Naive thymus-derived CD8-positive, alpha-beta T cell (primary cell): Measurements from ENCODE around the gene ADAMTS8. TPM values are rescaled to one million over a fixed set of nuclear protein-coding genes. Genes with fewer than 3 reads are reported as not detected.

Experiments
- ATAC-seq, 2 donors: fragments of 150-1000 bp; cut with Tn5 transposase in 1 of 2; sonication (Bioruptor Pico), chemical (Tn5 transposase) in 1 of 2; 1 replicate in 1 of 2; 2 replicates in 1 of 2; pipeline ENCODE4 v1.10.0; 2021; ENCODE audit warnings: mild to moderate bottlenecking in 2 of 2, moderate library complexity in 2 of 2
- POLR2A ChIA-PET: fragments of 350-600 bp; sonication (Branson Sonifier 250); formaldehyde crosslinking; loops from one replicate; lab custom pipeline; 2021; ENCODE audit warnings: antibody characterized with exemption; lab: Charles Lee
- DNase-seq, 10 donors: peaks; one replicate each; pipeline versions ENCODE4 v3.0.0 to v3.0.0-alpha.2; 2020 to 2022
- H3K27ac Mint-ChIP-seq, 10 donors: one replicate each; pipeline ENCODE4 v1.8.0; 2020 to 2022; ENCODE audit warnings: mild to moderate bottlenecking in 10 of 10, mixed read lengths in 10 of 10, moderate library complexity in 4 of 10, inconsistent platforms in 1 of 10
- H3K27me3 Mint-ChIP-seq, 5 donors: one replicate each; pipeline ENCODE4 v1.8.0; 2021 to 2022; ENCODE audit warnings: mixed read lengths in 5 of 5
- H3K36me3 Mint-ChIP-seq, 3 donors: one replicate each; pipeline ENCODE4 v1.8.0; 2020 to 2022; ENCODE audit warnings: mixed read lengths in 3 of 3, mild to moderate bottlenecking in 2 of 3, inconsistent platforms in 1 of 3
- H3K4me1 Mint-ChIP-seq, 4 donors: one replicate each; pipeline ENCODE4 v1.8.0; 2021 to 2022; ENCODE audit warnings: mixed read lengths in 4 of 4
- H3K4me3 Mint-ChIP-seq, 10 donors: one replicate each; pipeline ENCODE4 v1.8.0; 2020 to 2022; ENCODE audit warnings: mild to moderate bottlenecking in 10 of 10, mixed read lengths in 10 of 10, moderate library complexity in 6 of 10, inconsistent platforms in 1 of 10
- H3K9me3 Mint-ChIP-seq, 9 donors: one replicate each; pipeline ENCODE4 v1.8.0; 2020 to 2022; ENCODE audit warnings: mixed read lengths in 9 of 9, mild to moderate bottlenecking in 3 of 9, inconsistent platforms in 1 of 9, moderate library complexity in 1 of 9
- polyA plus RNA-seq, 3 donors: library from polyadenylated mRNA; unstranded; fragments of 300-500 nt; fragmentation: Illumina TruSeq; gene quantifications; one replicate each; pipeline ENCODE4 v1.2.3, GENCODE V29; 2021
- total RNA-seq, 8 experiments: library from RNA in 2 of 8; stranded (reverse) in 2 of 8; gene quantifications; one replicate each; pipeline ENCODE4 v1.2.3 and lab custom pipeline; 2021 to 2026

The ADAMTS8 gene
- total and polyA plus RNA-seq, 5 experiments from 2014 or later = not detected

DNA sequence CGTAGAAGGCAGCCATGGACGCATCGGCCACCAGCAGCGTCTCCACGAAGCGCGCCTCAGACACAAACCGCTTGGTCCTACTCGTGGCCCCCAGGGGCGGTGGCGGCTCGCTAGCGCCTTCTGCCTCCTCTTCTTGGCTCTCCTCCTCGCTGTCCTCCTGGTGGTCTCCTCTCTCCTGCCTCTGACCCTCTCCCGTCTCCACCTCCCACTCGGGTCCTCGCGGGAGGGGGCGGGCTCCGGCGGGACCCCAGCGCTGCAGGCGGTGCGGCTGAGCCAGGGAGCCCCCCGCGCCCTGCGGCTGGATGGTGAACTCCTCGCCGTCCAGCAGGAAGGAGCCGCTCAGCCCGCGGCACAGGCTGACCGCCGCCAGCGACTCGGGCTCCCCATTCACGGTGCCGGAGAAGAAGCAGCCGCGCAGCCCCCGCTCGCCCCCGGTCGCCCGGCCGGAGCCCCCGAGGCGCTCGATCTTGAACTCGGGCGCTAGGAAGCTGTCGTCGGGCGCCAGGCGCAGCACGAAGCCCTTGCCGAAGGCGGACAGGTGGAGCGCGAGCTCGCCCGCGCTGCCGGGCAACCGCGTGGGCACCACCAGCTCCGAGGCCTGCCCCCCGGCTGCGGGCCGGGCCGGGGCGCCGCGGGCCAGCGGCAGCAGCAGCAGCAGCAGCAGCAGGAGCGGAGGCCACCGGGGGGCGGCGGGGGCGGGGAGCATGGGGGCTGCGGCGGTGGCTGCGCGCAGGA lies 661 bp downstream of the ADAMTS8 start:
- H3K36me3 Mint-ChIP-seq = no peaks in the 10 kb centered on the region
- no peaks in the 10 kb centered on the region for H3K9me3 Mint-ChIP-seq
- H3K27me3 Mint-ChIP-seq = peaks cover 27 to 75% (median 51%) of the 10 kb centered on the region in 5 donors
- H3K4me1 Mint-ChIP-seq = peaks cover 4 to 16% (median 14%) of the 10 kb centered on the region in 4 donors
- H3K4me3 Mint-ChIP-seq = peak overlapping the region in 2 of 10 donors; percentile 36 to 58
- no peak overlapping the region for H3K27ac Mint-ChIP-seq
- no peak for ATAC-seq
- POLR2A ChIA-PET = no interaction called here
- DNase-seq = no peak

DNA sequence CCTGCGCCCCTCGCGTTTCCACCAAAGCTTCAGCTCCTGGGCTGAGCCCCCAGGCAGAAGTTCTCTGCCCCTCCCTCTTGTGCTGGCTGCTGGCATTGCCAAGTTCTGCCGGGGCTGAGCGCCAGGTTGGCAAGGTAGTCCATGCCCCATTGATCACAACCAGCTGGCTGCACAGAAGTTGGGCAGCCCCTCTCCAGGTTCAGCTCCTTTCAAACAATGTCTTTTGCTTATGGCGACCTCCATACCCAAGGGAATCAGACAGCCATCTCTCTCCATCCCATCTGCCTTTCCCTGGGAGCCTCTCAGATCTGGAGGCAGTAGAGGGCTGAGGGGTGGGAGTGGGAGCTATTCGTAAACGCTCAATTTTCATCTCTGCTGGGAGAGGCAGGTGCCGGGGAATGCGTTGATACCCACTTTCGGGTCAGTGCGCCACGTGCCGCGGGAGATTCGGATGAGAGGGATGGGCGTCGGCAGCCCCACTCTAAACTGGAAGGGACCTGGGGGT lies 1.5 kb downstream of the ADAMTS8 start:
- POLR2A ChIA-PET = no interaction called here
- ATAC-seq = no peak
- DNase-seq = no peak
- Mint-ChIP-seq H3K4me1 (peaks cover 4 to 16% (median 14%) of the 10 kb centered on the region in 4 donors), H3K4me3 (peak overlapping the region in 8 of 10 donors; percentile 26 to 73 (median 58)), H3K27ac (peak overlapping the region in 1 of 10 donors; percentile 77), H3K27me3 (peaks cover 27 to 76% (median 51%) of the 10 kb centered on the region in 5 donors), H3K9me3 (no peaks in the 10 kb centered on the region), H3K36me3 (no peaks in the 10 kb centered on the region)

DNA sequence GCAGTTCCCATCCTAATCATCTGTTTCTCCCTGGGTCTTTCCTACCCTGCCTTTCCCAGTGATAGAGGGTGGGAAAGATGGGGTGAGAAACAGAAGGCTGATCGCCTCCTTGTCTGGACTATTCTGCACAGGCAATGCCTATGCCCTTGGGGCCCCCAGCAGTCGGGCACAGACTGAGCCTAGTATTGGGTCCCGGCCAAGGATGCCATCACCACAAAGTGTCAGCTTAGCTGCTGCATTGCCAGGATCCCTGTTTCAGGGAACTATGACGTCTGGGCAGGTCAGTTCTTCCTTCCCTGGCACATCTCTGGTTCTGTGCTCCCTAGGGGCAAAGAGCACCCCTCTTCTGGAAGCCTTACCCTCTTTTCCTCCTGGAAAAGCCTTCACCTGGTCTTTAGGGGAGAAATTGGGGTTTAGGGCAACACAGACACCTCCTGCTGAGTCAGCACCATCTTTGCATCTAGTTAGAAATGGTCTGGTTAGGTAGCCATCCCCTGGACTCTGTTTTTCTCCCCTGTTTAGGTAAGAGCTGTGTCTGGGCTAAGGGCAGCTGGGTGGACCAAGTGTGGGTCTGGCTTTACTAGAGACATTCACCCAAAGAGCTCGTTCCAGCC lies 2.1 kb downstream of the ADAMTS8 start:
- H3K4me1 Mint-ChIP-seq = peaks cover 4 to 16% (median 14%) of the 10 kb centered on the region in 4 donors
- ATAC-seq (no peak), DNase-seq (no peak)
- POLR2A ChIA-PET = no interaction called here
- H3K36me3 Mint-ChIP-seq = no peaks in the 10 kb centered on the region
- peak overlapping the region in 3 of 10 donors; percentile 13 to 58 (median 26) for H3K4me3 Mint-ChIP-seq
- no peaks in the 10 kb centered on the region for H3K9me3 Mint-ChIP-seq
- peaks cover 27 to 78% (median 50%) of the 10 kb centered on the region in 5 donors for H3K27me3 Mint-ChIP-seq
- no peak overlapping the region for H3K27ac Mint-ChIP-seq

DNA sequence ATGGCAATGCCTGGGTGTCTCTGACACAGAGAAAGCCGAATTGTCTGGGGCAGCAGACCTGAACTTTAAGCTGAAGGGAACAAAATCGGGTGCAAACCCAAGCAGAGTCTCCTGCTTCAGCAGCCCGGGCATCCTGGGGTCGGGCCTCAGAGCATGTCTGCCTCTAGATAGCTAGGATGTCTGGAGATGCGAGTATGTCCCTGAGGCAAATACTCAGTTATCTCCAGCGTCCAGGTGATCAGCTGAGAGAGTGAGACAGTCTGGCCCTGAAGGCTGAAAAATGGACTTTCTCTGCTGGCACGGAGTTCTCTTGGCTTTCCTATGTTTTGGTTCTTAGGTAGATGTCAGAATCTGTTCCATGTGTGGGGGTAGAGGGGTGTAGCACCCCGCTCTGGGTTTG lies 3.3 kb downstream of the ADAMTS8 start:
- POLR2A ChIA-PET = no interaction called here
- Mint-ChIP-seq H3K27ac (peak overlapping the region in 1 of 10 donors; percentile 68), H3K27me3 (peaks cover 25 to 78% (median 44%) of the 10 kb centered on the region in 5 donors), H3K4me3 (peak overlapping the region in 1 of 10 donors; percentile 26), H3K36me3 (no peaks in the 10 kb centered on the region), H3K9me3 (no peaks in the 10 kb centered on the region), H3K4me1 (peaks cover 4 to 15% (median 14%) of the 10 kb centered on the region in 4 donors)
- ATAC-seq (no peak), DNase-seq (no peak)

DNA sequence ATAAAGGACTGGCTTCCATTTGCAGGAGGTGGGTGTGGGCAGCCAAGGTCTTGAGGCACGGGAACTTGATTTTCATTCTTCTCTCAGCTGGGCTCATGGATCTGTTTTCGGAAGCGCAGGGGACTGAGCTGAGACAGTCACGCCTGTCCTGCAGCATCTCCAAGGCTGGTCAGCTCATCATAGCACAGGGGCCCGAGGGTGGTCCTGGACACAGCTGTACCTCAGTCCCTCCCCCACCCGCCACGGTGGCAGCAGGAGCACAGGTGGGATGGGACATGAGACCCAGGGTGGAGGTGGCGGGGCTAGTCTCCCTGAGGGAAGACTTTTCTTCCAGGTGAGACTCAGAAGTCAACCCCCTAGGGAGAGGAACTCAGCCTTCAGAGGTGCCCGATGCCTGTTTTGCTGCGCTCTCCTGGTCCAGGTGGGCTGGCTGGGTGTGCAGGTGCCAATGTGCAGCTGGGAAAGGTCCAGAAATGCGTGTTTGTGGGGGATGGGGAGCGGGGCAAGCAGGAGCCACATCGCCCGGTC lies 3.7 kb downstream of the ADAMTS8 start:
- no peaks in the 10 kb centered on the region for H3K9me3 Mint-ChIP-seq
- no peak for ATAC-seq
- H3K36me3 Mint-ChIP-seq = no peaks in the 10 kb centered on the region
- POLR2A ChIA-PET = no interaction called here
- H3K27ac Mint-ChIP-seq = peak overlapping the region in 1 of 10 donors; percentile 68
- H3K4me1 Mint-ChIP-seq = peaks cover 4 to 15% (median 14%) of the 10 kb centered on the region in 4 donors
- no peak overlapping the region for H3K4me3 Mint-ChIP-seq
- peaks cover 25 to 73% (median 39%) of the 10 kb centered on the region in 5 donors for H3K27me3 Mint-ChIP-seq
- no peak for DNase-seq

DNA sequence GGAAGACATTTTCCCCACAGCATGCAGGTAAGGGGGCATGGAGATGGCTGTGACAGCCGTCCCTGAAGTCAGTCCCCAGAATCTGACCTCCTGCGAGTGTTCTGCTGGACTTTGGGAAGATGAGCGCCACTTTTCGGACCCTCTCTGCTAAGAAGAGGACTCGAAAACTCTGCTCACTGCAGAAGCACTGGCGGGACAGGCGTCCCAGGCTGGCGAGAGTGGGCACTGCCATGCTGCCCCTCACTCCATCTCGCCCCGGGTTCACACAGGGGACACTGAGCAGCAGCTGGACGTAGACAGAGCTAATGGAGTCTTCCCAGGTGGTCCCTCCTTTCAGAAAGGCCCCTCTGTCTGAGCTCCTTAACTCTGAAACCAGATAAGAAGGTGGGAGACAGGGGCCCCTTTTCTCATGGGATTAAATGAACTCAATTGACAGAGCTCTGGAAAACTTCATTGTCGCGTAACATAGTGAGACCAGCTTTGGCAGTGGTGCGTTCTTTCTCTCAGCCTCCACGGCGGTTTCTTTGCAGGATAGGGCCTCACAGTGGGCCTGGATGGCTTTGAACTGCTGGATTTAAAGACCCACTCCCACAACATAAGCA lies 4.8 kb downstream of the ADAMTS8 start:
- no peak for DNase-seq
- peaks cover 17 to 63% (median 28%) of the 10 kb centered on the region in 5 donors for H3K27me3 Mint-ChIP-seq
- POLR2A ChIA-PET = no interaction called here
- H3K36me3 Mint-ChIP-seq = no peaks in the 10 kb centered on the region
- ATAC-seq = no peak
- H3K4me1 Mint-ChIP-seq = peaks cover 4 to 10% (median 7%) of the 10 kb centered on the region in 4 donors
- H3K4me3 Mint-ChIP-seq = no peak overlapping the region
- no peak overlapping the region for H3K27ac Mint-ChIP-seq
- no peaks in the 10 kb centered on the region for H3K9me3 Mint-ChIP-seq

DNA sequence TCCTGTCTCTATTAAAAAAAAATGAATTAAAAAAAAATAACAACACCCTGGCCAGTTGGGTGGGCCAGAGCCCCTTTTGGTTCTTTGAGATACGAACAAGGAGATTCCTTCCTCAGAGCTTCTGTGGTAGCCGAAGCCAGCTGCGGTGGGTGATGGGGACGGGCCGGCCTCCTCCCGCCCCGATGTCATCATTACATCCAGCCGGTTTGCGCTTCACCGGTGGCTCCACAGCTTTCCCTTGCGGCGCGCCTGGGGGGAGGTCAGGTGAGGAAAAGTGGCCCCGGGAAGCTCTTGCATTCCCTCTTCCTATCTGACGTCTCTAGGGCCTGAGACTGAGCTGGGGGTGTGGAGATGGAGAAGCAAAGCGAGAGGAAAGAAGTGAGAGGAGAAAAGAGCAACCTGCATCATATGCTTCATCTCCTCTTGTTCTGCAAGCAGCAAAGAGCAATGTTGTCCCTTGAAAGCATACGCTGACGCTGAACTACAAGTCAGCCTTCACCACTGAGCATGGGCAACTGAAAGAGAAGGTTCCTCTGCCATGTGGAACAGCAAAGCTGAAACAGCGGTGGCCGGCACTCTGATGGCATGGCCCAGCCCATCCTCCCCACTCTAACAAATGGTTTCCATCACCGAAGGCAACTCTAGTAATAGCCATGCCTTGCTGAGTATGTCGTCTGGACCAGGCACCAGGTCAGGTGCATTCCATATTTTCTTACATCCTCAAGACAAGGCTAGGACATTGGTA lies 6.0 kb downstream of the ADAMTS8 start:
- Mint-ChIP-seq H3K36me3 (no peaks in the 10 kb centered on the region), H3K4me3 (no peak overlapping the region), H3K27ac (no peak overlapping the region), H3K27me3 (peaks cover 15 to 59% (median 26%) of the 10 kb centered on the region in 5 donors), H3K4me1 (peaks cover 4 to 7% (median 5%) of the 10 kb centered on the region in 4 donors), H3K9me3 (no peaks in the 10 kb centered on the region)
- ATAC-seq (no peak), DNase-seq (no peak)
- POLR2A ChIA-PET = no interaction called here

DNA sequence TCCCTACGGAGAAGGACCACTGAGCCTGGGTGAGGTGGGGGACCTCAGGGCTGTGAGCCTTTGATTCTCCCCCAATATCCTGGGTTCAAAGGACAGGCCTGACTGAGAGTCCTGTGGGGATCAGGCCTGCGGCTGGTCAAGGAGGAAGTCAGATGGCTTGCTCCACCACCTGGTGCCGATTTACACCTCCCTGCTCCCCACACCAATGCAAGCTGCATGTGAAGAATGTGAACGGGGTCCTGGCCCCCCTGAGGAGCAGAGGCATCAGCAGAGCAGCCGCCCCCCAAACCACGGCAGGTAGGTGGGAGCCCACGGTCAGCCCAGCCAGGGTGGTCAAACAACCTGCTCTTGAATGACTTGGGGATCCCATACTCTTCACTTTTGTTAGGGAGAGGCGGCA lies 6.7 kb downstream of the ADAMTS8 start:
- ATAC-seq = no peak
- Mint-ChIP-seq H3K27me3 (peaks cover 9 to 51% (median 20%) of the 10 kb centered on the region in 5 donors), H3K36me3 (no peaks in the 10 kb centered on the region), H3K9me3 (no peaks in the 10 kb centered on the region), H3K4me3 (no peak overlapping the region), H3K4me1 (no peaks in the 10 kb centered on the region), H3K27ac (peak overlapping the region in 1 of 10 donors; percentile 49)
- POLR2A ChIA-PET = no interaction called here
- no peak for DNase-seq

DNA sequence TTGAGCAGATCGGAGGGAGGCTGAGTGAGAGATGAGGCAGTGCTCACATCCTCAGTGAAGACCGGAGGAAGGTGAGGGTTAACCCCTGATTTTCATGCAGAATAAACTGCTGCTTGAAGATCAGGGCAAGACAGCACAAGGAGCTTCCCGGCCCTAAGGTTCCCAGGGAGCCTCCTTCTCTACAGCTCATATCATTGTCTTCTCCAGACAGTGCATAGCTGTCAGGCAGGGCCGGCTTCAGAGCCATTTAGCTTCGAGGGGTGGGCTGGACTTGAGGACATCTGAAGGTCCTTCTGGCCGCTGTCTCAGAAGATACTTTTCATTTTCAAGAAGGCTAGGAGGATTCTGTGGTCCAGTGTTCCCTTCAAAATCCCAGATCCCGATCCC lies 7.2 kb downstream of the ADAMTS8 start:
- Mint-ChIP-seq H3K27ac (no peak overlapping the region), H3K36me3 (no peaks in the 10 kb centered on the region), H3K4me3 (no peak overlapping the region), H3K9me3 (no peaks in the 10 kb centered on the region), H3K27me3 (peaks cover 7 to 46% (median 18%) of the 10 kb centered on the region in 5 donors), H3K4me1 (peaks cover 0 to 2% (median 0%) of the 10 kb centered on the region in 4 donors)
- no peak for ATAC-seq
- POLR2A ChIA-PET = no interaction called here
- DNase-seq = no peak

DNA sequence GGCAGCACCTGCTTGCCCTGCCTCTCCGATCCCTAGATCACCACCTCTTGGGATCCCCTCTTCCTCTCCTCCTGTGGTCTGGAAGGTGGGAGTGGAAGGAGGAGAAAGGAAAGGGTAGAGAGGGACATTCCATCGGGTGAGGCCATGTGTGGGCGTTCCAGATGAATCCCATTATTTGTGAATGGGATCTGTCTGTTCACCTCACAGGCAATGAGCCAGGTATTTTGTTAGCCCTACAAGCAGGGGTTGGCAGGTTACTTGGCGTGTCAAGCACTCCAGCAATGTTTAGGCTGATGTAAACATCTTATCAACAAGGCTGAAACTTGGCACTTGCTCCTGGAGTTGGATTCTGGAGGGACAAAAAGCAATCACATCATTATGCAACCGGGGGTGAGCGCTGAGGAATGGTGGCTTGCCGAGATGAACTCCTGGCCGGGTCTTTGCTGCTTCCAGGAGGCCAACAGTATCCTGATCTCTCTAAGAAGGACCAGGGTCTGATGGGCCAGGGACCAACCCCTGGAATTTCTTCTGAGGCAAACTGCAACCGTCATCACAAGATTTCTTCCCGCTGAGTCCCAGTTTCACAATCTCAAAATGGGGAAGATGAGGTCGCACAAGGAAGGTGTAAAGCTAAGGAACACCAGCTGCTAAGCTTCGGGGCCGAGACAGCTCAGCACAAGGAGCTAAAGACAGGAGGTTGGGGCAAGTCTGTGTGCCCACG lies 7.8 kb downstream of the ADAMTS8 start:
- Mint-ChIP-seq H3K36me3 (no peaks in the 10 kb centered on the region), H3K27ac (no peak overlapping the region), H3K4me1 (peaks cover 0 to 2% (median 0%) of the 10 kb centered on the region in 4 donors), H3K9me3 (no peaks in the 10 kb centered on the region), H3K27me3 (peaks cover 7 to 41% (median 18%) of the 10 kb centered on the region in 5 donors), H3K4me3 (no peak overlapping the region)
- POLR2A ChIA-PET = no interaction called here
- ATAC-seq (no peak), DNase-seq (no peak)

DNA sequence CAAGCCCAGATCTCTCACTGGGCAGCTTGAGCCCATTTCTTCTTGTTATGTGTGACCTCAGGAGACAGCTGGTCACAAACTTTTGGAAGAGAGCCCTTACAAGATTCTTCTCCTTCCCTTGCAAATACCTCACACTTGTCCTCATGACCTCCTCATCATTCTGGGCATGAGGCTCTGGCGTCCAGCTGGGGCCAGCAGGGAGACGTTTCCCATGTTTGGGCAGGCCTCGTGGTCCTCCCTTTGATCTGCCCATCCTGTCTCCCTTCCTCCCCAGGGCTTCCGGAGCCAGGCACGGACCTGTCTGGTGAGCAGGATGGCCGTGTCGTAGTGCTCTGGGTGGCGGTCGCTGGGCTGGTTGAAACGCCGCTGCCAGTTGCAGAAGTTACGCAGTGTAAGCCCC lies 9.7 kb downstream of the ADAMTS8 start:
- Mint-ChIP-seq H3K4me1 (peaks cover 0 to 2% (median 0%) of the 10 kb centered on the region in 4 donors), H3K9me3 (no peaks in the 10 kb centered on the region), H3K27ac (peak overlapping the region in 1 of 10 donors; percentile 75), H3K4me3 (no peak overlapping the region), H3K36me3 (no peaks in the 10 kb centered on the region), H3K27me3 (peaks cover 2 to 26% (median 11%) of the 10 kb centered on the region in 5 donors)
- POLR2A ChIA-PET = no interaction called here
- DNase-seq (no peak), ATAC-seq (no peak)

DNA sequence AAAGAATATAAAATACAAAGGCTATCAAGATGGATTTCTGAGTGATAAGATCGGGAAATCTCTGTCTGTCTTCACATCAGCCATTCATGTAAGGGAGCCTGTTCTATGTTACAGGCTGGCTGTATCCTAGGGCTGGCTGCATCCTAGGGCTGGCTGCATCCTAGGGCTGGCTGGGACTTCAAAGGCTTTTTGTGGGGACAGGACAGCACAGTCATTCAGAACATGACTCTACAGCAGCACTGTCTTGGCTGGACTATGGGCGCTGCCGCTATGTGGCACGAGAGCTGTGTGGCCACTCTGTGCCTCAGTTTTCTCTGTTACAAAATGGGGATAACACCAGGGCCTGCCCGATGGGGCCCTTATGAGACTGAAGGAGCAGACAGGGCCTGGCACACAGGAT lies 10.2 kb downstream of the ADAMTS8 start:
- Mint-ChIP-seq H3K4me1 (peaks cover 0 to 2% (median 0%) of the 10 kb centered on the region in 4 donors), H3K27me3 (peaks cover 2 to 24% (median 11%) of the 10 kb centered on the region in 5 donors), H3K27ac (no peak overlapping the region), H3K4me3 (no peak overlapping the region), H3K36me3 (no peaks in the 10 kb centered on the region), H3K9me3 (no peaks in the 10 kb centered on the region)
- no peak for DNase-seq
- POLR2A ChIA-PET = no interaction called here
- ATAC-seq = no peak
